Nephron (organoid): ENCODE data around the gene RERE.

Experiments
- H3K27ac Mint-ChIP-seq, 3 experiments: 2 replicates each; pipeline ENCODE4 v1.8.0; 2020; ENCODE audit warnings: mixed read lengths in 3 of 3, mild to moderate bottlenecking in 2 of 3, moderate library complexity in 1 of 3
- H3K27me3 Mint-ChIP-seq: 2 replicates; pipeline ENCODE4 v1.8.0; 2021; ENCODE audit warnings: low read depth, mild to moderate bottlenecking, moderate library complexity, mixed read lengths
- H3K36me3 Mint-ChIP-seq: 2 replicates; pipeline ENCODE4 v1.8.0; 2020; ENCODE audit warnings: low read depth, mixed read lengths
- H3K4me1 Mint-ChIP-seq: 2 replicates; pipeline ENCODE4 v1.8.0; 2020; ENCODE audit warnings: mixed read lengths
- H3K4me3 Mint-ChIP-seq, 3 experiments: 2 replicates each; pipeline ENCODE4 v1.8.0; 2020; ENCODE audit warnings: mild to moderate bottlenecking in 3 of 3, mixed read lengths in 3 of 3, moderate library complexity in 2 of 3
- H3K9me3 Mint-ChIP-seq: 2 replicates; pipeline ENCODE4 v1.8.0; 2020; ENCODE audit warnings: mixed read lengths
- CTCF ChIP-seq, 3 experiments: fragments of 200-600 bp; sonication (generic); IDR thresholded peaks; one replicate each; pipeline ENCODE4 v1.5.0; 2021; ENCODE audit warnings: antibody characterized with exemption in 3 of 3; ENCODE audit not compliant: unreplicated experiment in 3 of 3

Gene RERE

DNA sequence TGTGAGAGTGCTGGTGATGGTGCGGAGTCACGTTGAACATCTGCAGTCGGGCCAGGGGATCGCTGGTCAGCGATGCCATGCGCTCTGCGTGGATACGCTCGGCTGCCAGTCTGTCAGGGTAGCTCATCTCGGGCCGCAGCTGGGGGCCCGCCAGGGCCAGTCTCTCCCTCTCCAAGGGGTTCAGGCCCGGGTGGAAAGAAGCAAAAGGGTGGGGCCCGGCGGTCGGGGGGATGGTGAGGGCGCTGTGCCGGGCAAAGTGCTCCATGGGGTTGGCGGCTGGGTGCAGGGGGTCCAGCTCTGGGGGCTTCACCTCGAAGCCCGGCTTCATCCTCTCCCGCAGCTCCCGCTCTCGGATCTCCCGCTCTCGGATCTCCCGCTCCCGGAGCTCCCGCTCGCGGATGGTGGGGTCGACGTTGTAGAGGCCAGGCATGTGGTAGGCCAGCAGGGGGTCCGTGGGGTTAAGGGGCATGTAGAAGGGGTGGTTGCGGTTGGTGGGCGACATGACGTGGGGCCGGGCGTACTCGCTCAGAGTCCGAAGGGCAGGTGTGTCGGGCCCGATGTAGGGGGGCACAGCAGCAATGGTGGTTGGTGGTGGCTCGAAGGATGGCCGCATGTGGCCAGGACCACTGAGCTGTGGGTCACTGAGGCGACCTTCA lies 459.1 kb downstream of the RERE start:
- no peak for TF ChIP-seq CTCF (IDR thresholded peaks at IDR 0.05; ENCODE audit: unreplicated experiment in 3 of 3)
- no peaks in the 10 kb centered on the region for H3K9me3 Mint-ChIP-seq
- no peak overlapping the region for H3K4me3 Mint-ChIP-seq
- peaks cover 6% of the 10 kb centered on the region for H3K4me1 Mint-ChIP-seq
- H3K27me3 Mint-ChIP-seq, result no peaks in the 10 kb centered on the region
- H3K27ac Mint-ChIP-seq, result no peak overlapping the region
- H3K36me3 Mint-ChIP-seq, result peaks cover 69% of the 10 kb centered on the region

- H3K27me3 Mint-ChIP-seq, result peaks cover 6% of the 10 kb centered on the region
- H3K4me3 Mint-ChIP-seq, result no peak overlapping the region
- no peak overlapping the region for H3K27ac Mint-ChIP-seq
- H3K4me1 Mint-ChIP-seq, result peaks cover 8% of the 10 kb centered on the region
- peaks cover 69% of the 10 kb centered on the region for H3K36me3 Mint-ChIP-seq
- no peaks in the 10 kb centered on the region for H3K9me3 Mint-ChIP-seq
- no peak for TF ChIP-seq CTCF (IDR thresholded peaks at IDR 0.05; ENCODE audit: unreplicated experiment in 3 of 3)
These were observed 459.9 kb downstream of the RERE start for GRCh38 chr1:8357329-8358101.

DNA sequence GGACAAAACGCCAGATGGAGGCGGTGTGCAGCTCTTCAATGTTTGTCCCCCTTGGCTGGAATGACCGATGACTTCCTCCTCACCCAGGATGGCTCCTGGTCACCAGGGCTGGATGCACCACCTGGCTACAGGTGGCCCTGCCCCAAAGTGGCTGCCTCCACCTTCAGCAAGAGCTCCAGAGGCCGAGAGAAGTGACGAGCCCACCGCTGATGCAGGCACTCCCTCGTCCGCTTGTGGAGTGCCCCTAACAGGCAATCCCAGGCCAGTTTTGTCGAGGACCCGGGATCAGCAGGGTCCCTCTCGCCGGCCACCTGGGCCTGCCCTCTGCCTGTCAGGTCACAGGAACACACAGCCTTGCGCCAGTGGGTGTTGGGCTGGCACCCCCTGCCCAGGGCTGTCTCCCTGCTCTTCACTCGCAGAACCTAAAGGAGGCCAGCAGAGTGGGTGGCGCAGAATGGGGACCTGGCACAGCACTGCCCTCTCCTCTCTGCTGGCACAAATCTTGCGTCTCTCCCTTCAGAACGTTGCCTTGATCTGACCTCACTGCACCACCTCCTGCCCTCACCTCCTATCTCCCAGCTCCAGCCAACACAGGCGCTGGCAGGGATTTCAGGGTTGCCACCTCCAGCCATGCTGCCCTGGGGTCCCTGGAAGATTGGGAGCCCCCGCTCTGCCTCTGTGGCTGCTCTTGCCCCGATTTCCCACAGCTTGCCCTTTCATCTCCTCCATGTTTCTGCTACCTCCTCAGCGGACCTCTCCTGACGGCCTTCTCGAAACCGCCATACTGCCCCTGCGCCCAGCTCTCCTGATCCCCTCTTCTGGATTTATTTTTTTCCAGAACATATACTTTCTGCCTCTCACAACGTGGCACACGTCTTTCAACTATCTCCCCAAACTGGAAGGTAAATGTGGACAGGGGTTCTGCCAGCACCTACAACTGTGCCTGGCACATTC lies 460.9 kb downstream of the RERE start:
- H3K36me3 Mint-ChIP-seq, result peaks cover 66% of the 10 kb centered on the region
- H3K27me3 Mint-ChIP-seq, result peaks cover 6% of the 10 kb centered on the region
- no peaks in the 10 kb centered on the region for H3K9me3 Mint-ChIP-seq
- no peak for TF ChIP-seq CTCF (IDR thresholded peaks at IDR 0.05; ENCODE audit: unreplicated experiment in 3 of 3)
- peaks cover 12% of the 10 kb centered on the region for H3K4me1 Mint-ChIP-seq
- peak overlapping the region in 2 of 3 experiments; percentile 18 to 33 for H3K27ac Mint-ChIP-seq
- no peak overlapping the region for H3K4me3 Mint-ChIP-seq

DNA sequence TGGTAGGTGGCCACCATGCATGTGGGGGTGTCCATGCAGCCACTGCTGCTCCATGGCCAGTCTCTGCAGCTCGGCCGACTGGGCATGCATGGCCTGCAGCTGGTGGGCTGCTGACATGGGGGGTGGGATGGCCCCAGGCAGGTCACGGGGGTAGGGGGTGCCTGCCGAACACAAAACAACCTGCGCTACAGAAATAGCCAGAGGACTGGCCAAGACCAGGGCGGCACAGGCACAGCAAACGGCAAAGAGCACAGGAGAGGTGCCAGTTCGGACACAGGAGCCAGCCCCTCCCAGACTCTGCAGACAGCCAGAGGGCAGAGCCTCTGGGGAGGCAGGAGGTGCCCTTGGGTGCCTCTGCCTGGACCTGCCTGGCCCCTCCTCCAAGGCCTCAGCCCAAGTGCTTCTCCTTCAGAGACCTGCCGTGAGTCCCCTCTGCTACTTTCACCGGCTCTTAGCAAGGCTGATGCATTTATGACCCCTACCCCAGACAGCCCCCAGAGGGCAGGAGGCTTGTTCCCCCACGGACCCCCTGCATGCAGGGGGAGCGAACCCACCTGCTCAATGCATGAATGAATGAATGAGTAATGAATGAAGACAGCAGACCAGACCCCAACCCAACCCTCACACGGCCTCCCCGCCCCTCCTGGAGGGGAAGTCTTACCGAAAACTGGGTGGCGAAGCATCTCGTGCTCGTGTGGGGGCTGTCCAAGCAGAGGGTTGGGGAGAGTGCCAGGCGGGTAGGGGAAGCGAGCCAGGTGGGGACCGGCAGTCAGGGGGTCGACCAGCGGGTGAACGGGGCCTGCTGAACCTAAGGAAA lies 461.8 kb downstream of the RERE start:
- Mint-ChIP-seq H3K27ac (peak overlapping the region in 1 of 3 experiments; percentile 33), H3K4me1 (peaks cover 12% of the 10 kb centered on the region), H3K9me3 (no peaks in the 10 kb centered on the region), H3K27me3 (peaks cover 6% of the 10 kb centered on the region), H3K36me3 (peaks cover 62% of the 10 kb centered on the region), H3K4me3 (no peak overlapping the region)
- no peak for TF ChIP-seq CTCF (IDR thresholded peaks at IDR 0.05; ENCODE audit: unreplicated experiment in 3 of 3)

- Mint-ChIP-seq H3K36me3 (peaks cover 55% of the 10 kb centered on the region), H3K4me1 (peaks cover 12% of the 10 kb centered on the region), H3K27ac (peak overlapping the region in 2 of 3 experiments; percentile 45 to 92), H3K4me3 (no peak overlapping the region), H3K27me3 (peaks cover 6% of the 10 kb centered on the region), H3K9me3 (no peaks in the 10 kb centered on the region)
- no peak for TF ChIP-seq CTCF (IDR thresholded peaks at IDR 0.05; ENCODE audit: unreplicated experiment in 3 of 3)
These were observed 463.4 kb downstream of the RERE start for GRCh38 chr1:8354038-8354437.
